Neural cell (in vitro differentiated cells): ENCODE results near the gene YIPF6.

Source experiments
- CTCF ChIP-seq: fragments of 450-650 bp; IDR thresholded peaks from 2 replicates; pipeline ENCODE4 v1.5.1; 2014; ENCODE audit warnings: antibody characterized with exemption, mild to moderate bottlenecking, moderate library complexity; ENCODE audit not compliant: poor library complexity, severe bottlenecking
- EP300 ChIP-seq: fragments of 450-650 bp; conservative IDR thresholded peaks from 2 replicates; pipeline ENCODE4 v1.6.1; 2014; ENCODE audit warnings: antibody characterized with exemption, mild to moderate bottlenecking, moderate library complexity; ENCODE audit not compliant: poor library complexity, severe bottlenecking
- EZH2 ChIP-seq: fragments of 200-600, 300-800 bp; shearing (Covaris generic), sonication (generic); IDR thresholded peaks from 2 replicates; pipeline ENCODE4 v1.6.1; 2014; ENCODE audit warnings: antibody characterized with exemption, low read length, borderline replicate concordance, mild to moderate bottlenecking; ENCODE audit not compliant: insufficient read depth, poor library complexity, severe bottlenecking
- MXI1 ChIP-seq: fragments of 450-650 bp; conservative IDR thresholded peaks from 2 replicates; pipeline ENCODE4 v1.6.1; 2014; ENCODE audit warnings: antibody characterized with exemption, mild to moderate bottlenecking; ENCODE audit not compliant: poor library complexity, severe bottlenecking
- POLR2AphosphoS5 ChIP-seq: IDR thresholded peaks from 2 replicates; pipeline ENCODE4 v1.6.1; 2012
- RAD21 ChIP-seq: fragments of 450-650 bp; conservative IDR thresholded peaks from 2 replicates; pipeline ENCODE4 v1.6.1; 2014; ENCODE audit warnings: antibody characterized with exemption, mild to moderate bottlenecking, moderate library complexity
- REST ChIP-seq: IDR thresholded peaks from 2 replicates; pipeline ENCODE4 v1.6.1; 2012; ENCODE audit warnings: borderline replicate concordance
- SMC3 ChIP-seq: fragments of 450-650 bp; conservative IDR thresholded peaks from 2 replicates; pipeline ENCODE4 v1.6.1; 2014; ENCODE audit warnings: antibody characterized with exemption, mild to moderate bottlenecking, moderate library complexity; ENCODE audit not compliant: poor library complexity
- TAF1 ChIP-seq: IDR thresholded peaks from 2 replicates; pipeline ENCODE4 v1.6.1; 2012; ENCODE audit warnings: low read depth

GRCh38 chrX:68498508-68499379 is at the start of gene YIPF6:
- TF ChIP-seq CTCF, result peak; percentile 11
- no peak for TF ChIP-seq SMC3
- peak; percentile 70 for TF ChIP-seq REST
- peak; percentile 69 for TF ChIP-seq POLR2AphosphoS5
- no peak for TF ChIP-seq EZH2
- no peak for TF ChIP-seq EP300
- no peak for TF ChIP-seq RAD21
- peak; percentile 86 for TF ChIP-seq TAF1
- TF ChIP-seq MXI1, result peak; percentile 44
